HepG2 (cell line): ENCODE measurements around the gene NFE2L2. TPM values are rescaled to one million over a fixed set of nuclear protein-coding genes. Genes with fewer than 3 reads are reported as not detected.

Experiments
- AGO1 ChIP-seq: fragments of 200-400 bp; formaldehyde crosslinking; IDR thresholded peaks from 2 replicates; pipeline ENCODE4 v1.6.1; 2017; ENCODE audit warnings: mild to moderate bottlenecking, low read depth, low read length, moderate library complexity; ENCODE audit not compliant: poor library complexity, severe bottlenecking
- BORCS8-MEF2B ChIP-seq: sonication (generic); formaldehyde crosslinking; IDR thresholded peaks from 2 replicates; pipeline ENCODE4 v1.8.0; 2022; ENCODE audit warnings: mild to moderate bottlenecking, missing genetic modification reagents
- CC2D1A ChIP-seq: sonication (generic); formaldehyde crosslinking; IDR thresholded peaks from 2 replicates; pipeline ENCODE4 v1.8.1; 2023; ENCODE audit warnings: mild to moderate bottlenecking, missing genetic modification reagents
- E2F5 ChIP-seq: sonication (generic); formaldehyde crosslinking; conservative IDR thresholded peaks from 2 replicates; pipeline ENCODE4 v1.4.0; 2020; ENCODE audit warnings: missing genetic modification reagents
- EP300 ChIP-seq, 3 experiments: sonication (generic) in 1 of 3; formaldehyde crosslinking in 1 of 3; IDR thresholded peaks; 2 replicates each; pipeline versions ENCODE4 v1.5.1 to v1.6.1; 2011 to 2020; ENCODE audit warnings: low read depth in 2 of 3, low read length in 2 of 3, borderline replicate concordance in 1 of 3, improper control_type of control experiment in 1 of 3, mild to moderate bottlenecking in 1 of 3, missing genetic modification reagents in 1 of 3, moderate library complexity in 1 of 3
- GZF1 ChIP-seq: sonication (generic); formaldehyde crosslinking; IDR thresholded peaks from 2 replicates; pipeline ENCODE4 v1.5.1; 2020; ENCODE audit warnings: mild to moderate bottlenecking, missing genetic modification reagents
- KDM6A ChIP-seq: IDR thresholded peaks from 2 replicates; pipeline ENCODE4 v1.6.1; 2016; ENCODE audit warnings: low read depth
- MEIS2 ChIP-seq: sonication (generic); formaldehyde crosslinking; IDR thresholded peaks from 2 replicates; pipeline ENCODE4 v1.9.0; 2021; ENCODE audit warnings: mild to moderate bottlenecking, missing genetic modification reagents
- RARA ChIP-seq: IDR thresholded peaks from 2 replicates; pipeline ENCODE4 v1.6.1; 2016; ENCODE audit warnings: missing genetic modification reagents, missing compliant biosample characterization
- ZBTB44 ChIP-seq: sonication (generic); formaldehyde crosslinking; IDR thresholded peaks from 2 replicates; pipeline ENCODE4 v1.4.0; 2020; ENCODE audit warnings: missing genetic modification reagents
- ZNF296 ChIP-seq: sonication (generic); formaldehyde crosslinking; conservative IDR thresholded peaks from 2 replicates; pipeline ENCODE4 v1.5.0; 2020; ENCODE audit warnings: mild to moderate bottlenecking, missing genetic modification reagents
- ZNF407 ChIP-seq: sonication (generic); formaldehyde crosslinking; IDR thresholded peaks from one replicate; pipeline ENCODE4 v1.5.1; 2020; ENCODE audit warnings: mild to moderate bottlenecking, missing genetic modification reagents; ENCODE audit errors: not compliant biosample characterization
- ZNF501 ChIP-seq: sonication (generic); formaldehyde crosslinking; IDR thresholded peaks from 2 replicates; pipeline ENCODE4 v1.5.1; 2020; ENCODE audit warnings: mild to moderate bottlenecking, moderate library complexity, missing genetic modification reagents
- ZNF550 ChIP-seq: sonication (generic); formaldehyde crosslinking; IDR thresholded peaks from 2 replicates; pipeline ENCODE4 v1.4.0; 2020; ENCODE audit warnings: mild to moderate bottlenecking, missing genetic modification reagents, borderline replicate concordance
- ZNF607 ChIP-seq: sonication (generic); formaldehyde crosslinking; IDR thresholded peaks from 2 replicates; pipeline ENCODE4 v1.5.1; 2020; ENCODE audit warnings: missing genetic modification reagents, mild to moderate bottlenecking, borderline replicate concordance
- ZNF616 ChIP-seq: sonication (generic); formaldehyde crosslinking; IDR thresholded peaks from 2 replicates; pipeline ENCODE4 v1.5.0; 2020; ENCODE audit warnings: low read depth, mild to moderate bottlenecking, missing genetic modification reagents
- ZSCAN9 ChIP-seq: IDR thresholded peaks from 2 replicates; pipeline ENCODE4 v1.6.1; 2016; ENCODE audit warnings: borderline replicate concordance
- polyA plus RNA-seq, 8 experiments: library from polyadenylated mRNA; depleted of rRNA in 3 of 8; stranded (reverse) in 7 of 8; unstranded in 1 of 8; fragments of >200 nt; fragmentation: Illumina TruSeq in 4 of 8; extraction: Trizol in 4 of 8; gene quantifications; 2 replicates each; pipeline versions ENCODE4 v1.2.1 to v1.2.3, GENCODE V29; 2011 to 2016; ENCODE audit warnings: low read depth in 4 of 8, missing spikeins in 1 of 8, mixed read lengths in 1 of 8; ENCODE audit not compliant: insufficient read depth in 1 of 8
- total RNA-seq, 5 experiments: library from RNA; depleted of rRNA; stranded (reverse); fragments of >200 nt; fragmentation: Illumina TruSeq; extraction: Trizol; gene quantifications; 2 replicates each; pipeline ENCODE4 v1.2.3, GENCODE V29; 2016; ENCODE audit warnings: low read depth in 1 of 5

Gene NFE2L2
- total and polyA plus RNA-seq, 2 of the 13 experiments (the other 11 are each of a cell fraction or from before 2014, with no cell fraction given): 84.6 to 215 TPM

- TF ChIP-seq CC2D1A (CRISPR knock-in tag): no peak
- peak; percentile 82; the same call in 1 of the 2 replicates for TF ChIP-seq ZNF296 (CRISPR knock-in tag)
- peak; percentile 94 for TF ChIP-seq AGO1
- 0 out of 2 replicates have a peak, but pooled peaks have one; percentile 24 for TF ChIP-seq ZSCAN9
- TF ChIP-seq MEIS2 (CRISPR knock-in tag): peak; percentile 96
- TF ChIP-seq GZF1 (CRISPR knock-in tag): peak; percentile 59; the same call in 1 of the 2 replicates
- TF ChIP-seq EP300 (IDR thresholded peaks at IDR 0.05; ENCODE audit: low read depth in 2 of 2, low read length in 2 of 2): peak in 1 of 2 experiments; percentile 64; a peak in 3 of 4 replicates
- TF ChIP-seq EP300 (CRISPR knock-in tag; IDR thresholded peaks at IDR 0.05; ENCODE audit: borderline replicate concordance): peak; percentile 77; the same call in 1 of the 2 replicates
- peak; percentile 88; the same call in 1 of the 2 replicates for TF ChIP-seq E2F5 (CRISPR knock-in tag)
- no peak for TF ChIP-seq ZNF616
- TF ChIP-seq ZNF407: peak; percentile 60
- 0 out of 2 replicates have a peak, but pooled peaks have one; percentile 30 for TF ChIP-seq KDM6A (CRISPR knock-in tag)
- TF ChIP-seq ZBTB44 (CRISPR knock-in tag): peak; percentile 90
- TF ChIP-seq ZNF550: no peak
- TF ChIP-seq RARA: peak; percentile 68
- TF ChIP-seq ZNF501: no peak
- TF ChIP-seq ZNF607 (CRISPR knock-in tag): 0 out of 2 replicates have a peak, but pooled peaks have one; percentile 16
- TF ChIP-seq BORCS8-MEF2B (CRISPR knock-in tag): no peak
These were observed 51.4 kb downstream of the NFE2L2 start (continued) for GRCh38 chr2:177212891-177213856.
